Measurements from ENCODE around the gene ZC3H13. TPM values are rescaled to one million over a fixed set of nuclear protein-coding genes. Genes with fewer than 3 reads are reported as not detected.

The ZC3H13 gene, protein sequence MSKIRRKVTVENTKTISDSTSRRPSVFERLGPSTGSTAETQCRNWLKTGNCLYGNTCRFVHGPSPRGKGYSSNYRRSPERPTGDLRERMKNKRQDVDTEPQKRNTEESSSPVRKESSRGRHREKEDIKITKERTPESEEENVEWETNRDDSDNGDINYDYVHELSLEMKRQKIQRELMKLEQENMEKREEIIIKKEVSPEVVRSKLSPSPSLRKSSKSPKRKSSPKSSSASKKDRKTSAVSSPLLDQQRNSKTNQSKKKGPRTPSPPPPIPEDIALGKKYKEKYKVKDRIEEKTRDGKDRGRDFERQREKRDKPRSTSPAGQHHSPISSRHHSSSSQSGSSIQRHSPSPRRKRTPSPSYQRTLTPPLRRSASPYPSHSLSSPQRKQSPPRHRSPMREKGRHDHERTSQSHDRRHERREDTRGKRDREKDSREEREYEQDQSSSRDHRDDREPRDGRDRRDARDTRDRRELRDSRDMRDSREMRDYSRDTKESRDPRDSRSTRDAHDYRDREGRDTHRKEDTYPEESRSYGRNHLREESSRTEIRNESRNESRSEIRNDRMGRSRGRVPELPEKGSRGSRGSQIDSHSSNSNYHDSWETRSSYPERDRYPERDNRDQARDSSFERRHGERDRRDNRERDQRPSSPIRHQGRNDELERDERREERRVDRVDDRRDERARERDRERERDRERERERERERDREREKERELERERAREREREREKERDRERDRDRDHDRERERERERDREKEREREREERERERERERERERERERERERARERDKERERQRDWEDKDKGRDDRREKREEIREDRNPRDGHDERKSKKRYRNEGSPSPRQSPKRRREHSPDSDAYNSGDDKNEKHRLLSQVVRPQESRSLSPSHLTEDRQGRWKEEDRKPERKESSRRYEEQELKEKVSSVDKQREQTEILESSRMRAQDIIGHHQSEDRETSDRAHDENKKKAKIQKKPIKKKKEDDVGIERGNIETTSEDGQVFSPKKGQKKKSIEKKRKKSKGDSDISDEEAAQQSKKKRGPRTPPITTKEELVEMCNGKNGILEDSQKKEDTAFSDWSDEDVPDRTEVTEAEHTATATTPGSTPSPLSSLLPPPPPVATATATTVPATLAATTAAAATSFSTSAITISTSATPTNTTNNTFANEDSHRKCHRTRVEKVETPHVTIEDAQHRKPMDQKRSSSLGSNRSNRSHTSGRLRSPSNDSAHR (N-terminal part only)
- total RNA-seq = 16.1 and 21.2 TPM in 2 replicates

DNA sequence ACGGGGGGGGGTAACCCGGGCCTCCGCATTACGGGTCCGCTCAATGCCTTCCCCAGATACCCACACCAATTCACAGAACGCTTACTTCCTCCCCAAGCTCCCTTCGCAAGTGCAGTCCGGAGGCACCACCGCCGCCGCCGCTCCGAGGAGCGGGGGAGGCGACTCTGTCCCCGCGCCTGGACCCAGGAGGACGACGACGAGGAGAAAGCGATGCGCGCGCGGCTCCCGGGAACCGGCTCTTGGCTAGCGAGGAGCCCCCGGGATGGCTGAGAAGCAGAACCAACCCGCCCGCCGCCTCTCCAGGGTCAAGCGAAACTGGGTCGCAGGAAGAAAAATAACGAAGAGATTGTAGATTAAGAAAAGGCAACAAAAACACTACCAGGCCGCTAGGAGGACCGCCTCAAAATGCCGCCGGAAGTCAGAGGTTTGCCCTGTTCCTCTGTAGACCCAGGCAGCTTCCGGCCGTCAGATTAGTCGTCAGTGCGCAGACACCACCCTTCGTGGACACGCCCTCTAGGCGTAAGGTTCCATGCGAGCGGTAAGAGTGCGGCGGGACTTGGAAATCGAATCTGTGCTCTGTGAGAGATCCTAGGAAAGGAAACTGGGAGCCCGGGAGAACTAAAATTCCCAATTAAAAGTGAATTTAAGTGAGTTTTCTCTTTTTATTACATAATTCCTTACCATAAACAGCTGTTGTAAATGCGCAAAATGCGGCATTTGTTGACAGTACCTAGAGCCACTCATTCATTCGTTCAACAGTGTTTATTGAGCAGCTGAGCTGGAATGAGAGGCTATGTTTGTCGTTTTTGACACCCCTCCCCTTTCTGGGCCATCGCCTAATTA is at the start of gene ZC3H13:
ZC3H13 (minus strand) TSS at position 428 of the 843 bp plus-strand sequence. CDS start 7,239 bp downstream, outside the sequence.
- TF ChIP-seq, protein P1, sequence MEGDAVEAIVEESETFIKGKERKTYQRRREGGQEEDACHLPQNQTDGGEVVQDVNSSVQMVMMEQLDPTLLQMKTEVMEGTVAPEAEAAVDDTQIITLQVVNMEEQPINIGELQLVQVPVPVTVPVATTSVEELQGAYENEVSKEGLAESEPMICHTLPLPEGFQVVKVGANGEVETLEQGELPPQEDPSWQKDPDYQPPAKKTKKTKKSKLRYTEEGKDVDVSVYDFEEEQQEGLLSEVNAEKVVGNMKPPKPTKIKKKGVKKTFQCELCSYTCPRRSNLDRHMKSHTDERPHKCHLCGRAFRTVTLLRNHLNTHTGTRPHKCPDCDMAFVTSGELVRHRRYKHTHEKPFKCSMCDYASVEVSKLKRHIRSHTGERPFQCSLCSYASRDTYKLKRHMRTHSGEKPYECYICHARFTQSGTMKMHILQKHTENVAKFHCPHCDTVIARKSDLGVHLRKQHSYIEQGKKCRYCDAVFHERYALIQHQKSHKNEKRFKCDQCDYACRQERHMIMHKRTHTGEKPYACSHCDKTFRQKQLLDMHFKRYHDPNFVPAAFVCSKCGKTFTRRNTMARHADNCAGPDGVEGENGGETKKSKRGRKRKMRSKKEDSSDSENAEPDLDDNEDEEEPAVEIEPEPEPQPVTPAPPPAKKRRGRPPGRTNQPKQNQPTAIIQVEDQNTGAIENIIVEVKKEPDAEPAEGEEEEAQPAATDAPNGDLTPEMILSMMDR (IDR thresholded peaks at IDR 0.05; ENCODE audit: insufficient read depth, low read depth, low read length) = peak; percentile 30

DNA sequence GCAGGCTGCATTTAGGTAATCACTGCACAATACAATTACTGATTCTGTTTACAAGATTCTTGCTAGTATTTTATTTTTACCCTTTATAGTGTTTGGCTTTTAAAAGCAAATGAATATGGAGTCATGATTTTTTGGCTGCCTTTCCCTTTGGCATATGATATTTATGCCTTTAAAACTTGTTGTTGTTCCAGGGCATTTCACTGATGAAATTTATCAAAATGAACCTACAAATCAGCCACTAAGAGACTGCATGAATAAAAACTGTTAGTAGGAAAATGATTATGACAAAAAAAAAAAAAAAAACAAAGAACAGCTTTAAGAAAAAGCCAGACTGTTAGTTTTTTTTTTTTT is 49.7 kb upstream of the ZC3H13 start:
- DNase-seq (ENCODE audit: low read depth) = no peak
- H3K4me3 ChIP-seq (ENCODE audit: low read depth, low read length) = no peak overlapping the region
- TF ChIP-seq, protein P1 (IDR thresholded peaks at IDR 0.05; ENCODE audit: insufficient read depth, low read depth, low read length) = no peak

More for the DNA sequence above, at the start of gene ZC3H13:
- H3K4me3 ChIP-seq (ENCODE audit: low read depth, low read length) = peak within 1 kb of the TSS; percentile 96
- DNase-seq (ENCODE audit: low read depth) = peak; percentile 96

DNA sequence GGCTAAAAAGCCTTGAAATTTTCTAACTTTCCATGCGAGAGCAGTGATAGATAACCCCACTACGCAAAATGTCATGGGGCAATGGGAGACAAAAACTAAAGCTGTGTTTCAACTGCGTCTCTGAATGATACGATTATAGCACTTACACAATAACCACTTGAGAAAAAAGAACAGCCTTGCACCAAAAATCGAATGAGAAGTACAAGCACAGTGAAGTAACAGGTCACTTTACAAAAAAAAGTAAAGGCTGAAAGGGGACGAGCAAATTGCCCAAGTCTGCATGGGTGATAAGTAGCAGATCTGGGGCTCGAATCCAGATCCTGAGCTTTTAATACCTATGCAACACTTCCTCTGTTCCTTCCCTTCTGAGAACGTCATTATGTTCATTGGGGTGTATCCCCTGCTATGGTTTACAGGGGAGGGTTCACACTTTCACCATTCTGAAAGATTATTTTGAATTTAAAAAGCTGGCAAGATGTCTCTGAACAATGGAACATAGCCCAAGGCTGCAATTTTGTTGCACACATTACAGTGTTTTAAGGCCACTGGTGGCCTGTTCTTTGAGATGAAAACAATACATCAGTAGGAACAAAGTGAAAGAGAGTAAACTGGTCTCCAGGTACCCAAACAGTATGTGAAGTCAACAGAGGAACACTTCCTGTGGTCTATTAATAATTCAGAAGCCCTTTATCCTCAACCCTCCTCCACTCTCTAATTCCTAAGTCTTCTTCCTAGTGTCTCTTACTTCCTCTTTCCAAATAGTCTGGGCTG is 49.1 kb upstream of the ZC3H13 start:
- no peak for DNase-seq (ENCODE audit: low read depth)
- TF ChIP-seq, protein P1 (IDR thresholded peaks at IDR 0.05; ENCODE audit: insufficient read depth, low read depth, low read length) = no peak
- no peak overlapping the region for H3K4me3 ChIP-seq (ENCODE audit: low read depth, low read length)

DNA sequence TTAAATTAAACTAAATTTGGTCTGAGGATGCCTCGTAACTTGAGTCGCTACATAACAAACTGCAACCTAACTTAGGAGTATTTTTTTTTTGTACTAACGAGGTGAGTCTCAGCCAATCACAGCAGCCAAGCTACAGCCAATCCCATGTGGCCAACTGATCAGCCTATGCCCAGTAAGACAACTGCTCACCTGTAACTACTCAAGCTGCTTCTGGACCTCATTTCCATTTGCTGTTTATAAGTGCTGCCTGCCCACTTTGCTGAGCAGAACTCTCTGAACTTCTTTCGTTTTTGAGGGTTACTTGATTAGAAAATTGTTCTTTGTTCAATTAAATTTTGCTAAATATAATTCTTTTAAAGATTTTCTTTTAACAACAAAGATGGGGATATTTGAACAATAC is 48.5 kb upstream of the ZC3H13 start:
- no peak overlapping the region for H3K4me3 ChIP-seq (ENCODE audit: low read depth, low read length)
- TF ChIP-seq, protein P1 (IDR thresholded peaks at IDR 0.05; ENCODE audit: insufficient read depth, low read depth, low read length) = no peak
- no peak for DNase-seq (ENCODE audit: low read depth)

DNA sequence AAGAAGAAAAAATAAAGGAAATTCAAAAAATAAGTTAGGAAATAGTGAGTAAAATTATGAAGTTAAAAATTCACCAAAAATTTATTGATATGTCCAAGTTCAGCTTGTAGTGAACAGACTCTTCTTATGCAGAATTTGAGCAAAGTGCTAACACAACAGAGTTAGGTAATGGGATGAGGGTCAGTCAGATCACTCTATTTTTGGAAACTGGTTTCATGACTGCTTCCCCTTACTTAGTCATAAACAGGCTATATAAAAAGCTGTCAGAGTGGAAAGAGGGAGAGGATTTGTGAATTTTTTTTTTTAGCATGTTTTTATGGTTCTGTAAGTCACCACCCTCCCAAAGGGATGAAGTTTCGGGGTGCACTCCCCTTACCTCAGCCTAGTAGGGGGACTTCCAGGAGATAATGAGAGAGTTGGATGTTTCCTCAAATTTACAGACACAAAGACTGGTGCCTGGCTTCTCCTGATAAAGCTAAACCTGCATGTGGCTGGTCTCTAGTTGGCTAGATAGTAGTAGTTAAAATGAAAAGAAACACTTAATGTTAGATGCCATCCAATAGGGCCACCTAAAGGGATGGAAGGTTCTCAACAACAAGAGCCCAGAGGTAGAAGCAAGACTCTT is 47.8 kb upstream of the ZC3H13 start:
- no peak for DNase-seq (ENCODE audit: low read depth)
- TF ChIP-seq, protein P1 (IDR thresholded peaks at IDR 0.05; ENCODE audit: insufficient read depth, low read depth, low read length) = no peak
- H3K4me3 ChIP-seq (ENCODE audit: low read depth, low read length) = no peak overlapping the region
